GM12878 (cell line): ENCODE data around the gene CYB5R3.

ENCODE experiments used
- CBX3 ChIP-seq: fragments of 200-600 bp; sonication (generic); IDR thresholded peaks from 2 replicates; pipeline ENCODE4 v1.6.1; 2016; ENCODE audit warnings: low read depth, borderline replicate concordance
- CBX5 ChIP-seq: sonication (generic); IDR thresholded peaks from 2 replicates; pipeline ENCODE4 v1.6.1; 2016; ENCODE audit warnings: low read depth, moderate library complexity, mild to moderate bottlenecking, inconsistent platforms
- EZH2 ChIP-seq: IDR thresholded peaks from 2 replicates; pipeline ENCODE4 v1.6.1; 2012; ENCODE audit warnings: low read depth, mild to moderate bottlenecking, control low read depth, inconsistent platforms, low read length, borderline replicate concordance; ENCODE audit not compliant: control insufficient read depth
- HDAC6 ChIP-seq: fragments of 200-600 bp; sonication (generic); IDR thresholded peaks from one replicate; pipeline ENCODE4 v1.8.0; 2017; ENCODE audit warnings: antibody characterized with exemption; ENCODE audit not compliant: unreplicated experiment
- MYC ChIP-seq: IDR thresholded peaks from 2 replicates; pipeline ENCODE4 v1.6.1; 2011; ENCODE audit warnings: mild to moderate bottlenecking, low read length, moderate library complexity, inconsistent platforms; ENCODE audit not compliant: insufficient read depth, insufficient replicate concordance, insufficient read length, severe bottlenecking
- SPI1 ChIP-seq: IDR thresholded peaks from 2 replicates; pipeline ENCODE4 v1.6.1; 2011; ENCODE audit warnings: low read depth, mild to moderate bottlenecking, low read length, moderate library complexity, borderline replicate concordance; ENCODE audit not compliant: insufficient read depth
- TF ChIP-seq, protein P1 (sequence below): fragments of 450-650 bp; IDR thresholded peaks from 2 replicates; pipeline ENCODE4 v1.6.1; 2016; ENCODE audit warnings: mild to moderate bottlenecking

GRCh38 chr22:42612336-42612735 is 36.9 kb downstream of the CYB5R3 start:
- TF ChIP-seq HDAC6 (no peak), MYC (no peak), CBX3 (no peak), SPI1 (no peak), EZH2 (no peak), CBX5 (no peak)
- TF ChIP-seq, protein P1, sequence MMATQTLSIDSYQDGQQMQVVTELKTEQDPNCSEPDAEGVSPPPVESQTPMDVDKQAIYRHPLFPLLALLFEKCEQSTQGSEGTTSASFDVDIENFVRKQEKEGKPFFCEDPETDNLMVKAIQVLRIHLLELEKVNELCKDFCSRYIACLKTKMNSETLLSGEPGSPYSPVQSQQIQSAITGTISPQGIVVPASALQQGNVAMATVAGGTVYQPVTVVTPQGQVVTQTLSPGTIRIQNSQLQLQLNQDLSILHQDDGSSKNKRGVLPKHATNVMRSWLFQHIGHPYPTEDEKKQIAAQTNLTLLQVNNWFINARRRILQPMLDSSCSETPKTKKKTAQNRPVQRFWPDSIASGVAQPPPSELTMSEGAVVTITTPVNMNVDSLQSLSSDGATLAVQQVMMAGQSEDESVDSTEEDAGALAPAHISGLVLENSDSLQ: no peak
